GM12873 (cell line): ENCODE results near the gene SPTSSB.

ENCODE experiments used
- TF ChIP-seq, protein P1 (sequence below): IDR thresholded peaks from 2 replicates; pipeline ENCODE4 v1.5.1; 2012; ENCODE audit warnings: low read depth, mild to moderate bottlenecking, moderate library complexity, low read length, control low read depth; ENCODE audit not compliant: insufficient read depth; ENCODE audit errors: missing control alignments

SPTSSB gene

GRCh38 chr3:161403251-161403650 is 31.9 kb upstream of the SPTSSB start:
- TF ChIP-seq, protein P1, sequence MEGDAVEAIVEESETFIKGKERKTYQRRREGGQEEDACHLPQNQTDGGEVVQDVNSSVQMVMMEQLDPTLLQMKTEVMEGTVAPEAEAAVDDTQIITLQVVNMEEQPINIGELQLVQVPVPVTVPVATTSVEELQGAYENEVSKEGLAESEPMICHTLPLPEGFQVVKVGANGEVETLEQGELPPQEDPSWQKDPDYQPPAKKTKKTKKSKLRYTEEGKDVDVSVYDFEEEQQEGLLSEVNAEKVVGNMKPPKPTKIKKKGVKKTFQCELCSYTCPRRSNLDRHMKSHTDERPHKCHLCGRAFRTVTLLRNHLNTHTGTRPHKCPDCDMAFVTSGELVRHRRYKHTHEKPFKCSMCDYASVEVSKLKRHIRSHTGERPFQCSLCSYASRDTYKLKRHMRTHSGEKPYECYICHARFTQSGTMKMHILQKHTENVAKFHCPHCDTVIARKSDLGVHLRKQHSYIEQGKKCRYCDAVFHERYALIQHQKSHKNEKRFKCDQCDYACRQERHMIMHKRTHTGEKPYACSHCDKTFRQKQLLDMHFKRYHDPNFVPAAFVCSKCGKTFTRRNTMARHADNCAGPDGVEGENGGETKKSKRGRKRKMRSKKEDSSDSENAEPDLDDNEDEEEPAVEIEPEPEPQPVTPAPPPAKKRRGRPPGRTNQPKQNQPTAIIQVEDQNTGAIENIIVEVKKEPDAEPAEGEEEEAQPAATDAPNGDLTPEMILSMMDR, result no peak

DNA sequence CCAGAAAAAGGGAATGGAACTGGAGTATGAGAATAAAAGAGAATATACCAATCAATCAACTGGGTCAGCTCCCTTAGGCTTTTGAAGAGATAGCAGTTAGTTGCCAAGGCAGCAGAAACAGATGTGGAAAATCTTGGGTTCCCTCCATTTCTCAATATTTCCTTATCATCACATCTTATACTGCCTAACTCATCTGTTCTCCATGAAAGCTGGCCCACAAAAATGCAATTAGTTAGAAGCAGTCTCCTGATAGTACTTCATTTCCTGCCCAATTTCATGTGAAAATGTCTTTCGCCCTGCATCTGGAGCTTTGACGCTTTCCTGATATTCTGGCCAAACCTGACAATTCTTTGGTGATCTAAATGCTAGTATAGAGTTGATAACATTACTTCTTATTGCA is 30.1 kb upstream of the SPTSSB start:
- TF ChIP-seq, protein P1, result no peak

DNA sequence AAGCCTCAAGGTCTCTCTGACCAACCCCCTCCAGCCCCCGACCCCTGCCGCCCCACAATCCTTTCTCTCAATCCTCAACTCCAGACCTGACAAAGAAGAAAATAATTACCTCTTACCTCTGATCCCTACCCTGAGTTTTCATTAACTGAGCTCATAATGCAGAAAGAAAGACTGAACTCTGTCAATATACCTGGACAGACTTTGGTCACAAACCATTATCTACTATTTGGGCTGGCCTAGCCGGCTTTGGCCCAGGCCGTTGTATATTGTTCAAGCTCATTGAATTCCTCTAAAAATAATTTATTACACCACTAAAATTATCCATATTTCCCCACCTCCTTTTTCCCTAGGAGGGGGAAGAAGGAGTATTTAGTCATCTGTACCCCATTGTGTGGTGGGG is 29.3 kb upstream of the SPTSSB start:
- TF ChIP-seq, protein P1, result no peak

GRCh38 chr3:161395115-161396012 is 24.0 kb upstream of the SPTSSB start:
- TF ChIP-seq, protein P1, result no peak

DNA sequence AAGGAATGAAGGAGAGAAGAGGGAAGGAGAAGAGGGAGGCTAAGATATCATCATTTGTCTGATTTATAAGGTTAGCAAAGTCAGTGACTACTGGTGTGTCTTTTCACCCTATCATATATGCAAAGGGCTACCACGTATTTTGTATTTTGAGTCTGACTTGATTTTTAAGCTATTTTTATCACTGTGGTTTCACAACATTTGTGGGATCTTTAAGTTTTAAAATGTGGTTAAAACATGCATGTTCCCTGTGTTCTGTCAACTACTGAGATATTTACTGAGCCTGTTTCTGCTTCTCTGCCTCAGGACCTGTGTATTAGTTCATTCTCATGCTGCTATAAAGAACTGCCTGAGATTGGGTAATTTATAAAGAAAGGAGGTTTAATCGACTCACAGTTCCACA is 22.5 kb upstream of the SPTSSB start:
- TF ChIP-seq, protein P1, result no peak

DNA sequence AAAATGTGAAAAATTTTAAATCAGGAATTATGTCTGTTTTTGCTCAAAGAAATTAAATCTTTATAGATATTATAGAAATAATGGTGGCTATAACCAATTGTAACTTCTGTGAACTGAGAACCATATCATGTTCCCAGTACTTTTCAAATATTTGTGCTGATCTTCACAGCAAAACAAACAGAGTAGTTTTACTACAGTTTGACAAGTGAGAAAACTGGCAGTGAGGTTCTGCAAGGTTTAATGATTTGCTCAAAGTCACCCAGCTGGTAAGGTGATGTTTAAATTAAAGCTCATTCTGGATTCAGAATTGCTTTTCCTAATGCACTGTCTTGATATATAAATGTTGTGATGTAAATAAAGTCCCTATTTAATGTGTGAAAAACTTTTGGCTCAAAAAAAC is 22.0 kb upstream of the SPTSSB start:
- TF ChIP-seq, protein P1, result no peak

DNA sequence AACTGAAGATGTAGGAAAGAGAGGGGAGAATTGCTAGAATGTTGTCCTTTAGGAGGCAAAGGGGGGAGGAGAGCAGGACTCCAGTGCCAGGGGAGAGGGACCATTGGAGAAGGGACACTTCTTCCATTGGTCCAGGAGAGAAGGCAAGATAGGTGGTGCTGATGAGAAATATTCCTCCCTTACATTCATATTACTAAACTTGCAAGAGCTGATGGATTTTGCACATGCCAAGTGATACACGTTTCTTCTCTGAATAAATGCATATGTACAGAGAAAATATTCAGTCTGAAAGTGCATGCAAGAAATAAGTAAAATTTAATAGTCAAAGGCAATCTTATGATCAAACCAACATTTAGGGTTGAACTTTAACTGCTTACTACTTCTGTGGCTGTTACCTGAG is 21.5 kb upstream of the SPTSSB start:
- TF ChIP-seq, protein P1, result no peak
